ENCODE results near the gene FBXL4. TPM values are rescaled to one million over a fixed set of nuclear protein-coding genes. Genes with fewer than 3 reads are reported as not detected.
"Not testable (repeated sequence)": the region's sequence is repeated elsewhere in the genome, so short reads cannot be mapped to it uniquely, and the experiment has no call there.

Gene FBXL4
- total RNA-seq, 2 experiments from 2014 or later, result 9.0 to 9.5 TPM

GRCh38 chr6:98944168-98944567, 3.6 kb downstream of the FBXL4 start:
- Mint-ChIP-seq H3K27me3 (ENCODE audit: low read depth) (no peaks in the 10 kb centered on the region), H3K9me3 (ENCODE audit: insufficient read depth) (peaks cover 18% of the 10 kb centered on the region), H3K36me3 (ENCODE audit: low read depth) (peaks cover 43% of the 10 kb centered on the region), H3K27ac (no peak overlapping the region), H3K4me3 (no peak overlapping the region), H3K4me1 (ENCODE audit: low read depth) (peaks cover 18% of the 10 kb centered on the region)
- ATAC-seq, result no peak
- POLR2A ChIA-PET, result no interaction called here
- CTCF ChIA-PET, result no interaction called here
- DNase-seq, result no peak

- Mint-ChIP-seq H3K27me3 (ENCODE audit: low read depth) (no peaks in the 10 kb centered on the region), H3K36me3 (ENCODE audit: low read depth) (peaks cover 47% of the 10 kb centered on the region), H3K4me1 (ENCODE audit: low read depth) (peaks cover 25% of the 10 kb centered on the region), H3K4me3 (no peak overlapping the region), H3K27ac (no peak overlapping the region), H3K9me3 (ENCODE audit: insufficient read depth) (peaks cover 24% of the 10 kb centered on the region)
- DNase-seq, result no peak
- no peak for ATAC-seq
- ChIA-PET POLR2A (no interaction called here), CTCF (no interaction called here)
These were observed 5.4 kb downstream of the FBXL4 start for GRCh38 chr6:98942263-98942803.

DNA sequence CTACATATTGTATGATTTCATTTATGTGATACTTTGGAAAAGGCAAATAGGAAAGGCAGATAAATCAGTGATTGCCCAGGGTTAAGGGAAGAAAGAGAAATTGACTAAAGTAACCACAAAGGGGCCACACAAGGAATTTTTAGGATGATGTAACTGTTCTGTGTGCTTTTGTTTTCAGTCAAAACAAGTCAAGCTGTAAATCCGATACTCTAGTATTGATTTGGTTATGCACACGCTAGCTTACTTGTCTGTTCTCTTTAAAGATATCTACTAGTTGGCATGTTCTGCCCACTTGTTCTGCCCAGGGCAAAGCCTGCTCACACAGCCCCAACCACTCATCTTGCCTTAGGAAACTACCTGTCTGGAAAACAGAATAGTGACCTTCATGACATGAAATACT, 6.4 kb downstream of the FBXL4 start:
- Mint-ChIP-seq H3K27ac (no peak overlapping the region), H3K9me3 (ENCODE audit: insufficient read depth) (peaks cover 24% of the 10 kb centered on the region), H3K4me3 (no peak overlapping the region), H3K36me3 (ENCODE audit: low read depth) (peaks cover 43% of the 10 kb centered on the region), H3K4me1 (ENCODE audit: low read depth) (peaks cover 20% of the 10 kb centered on the region), H3K27me3 (ENCODE audit: low read depth) (no peaks in the 10 kb centered on the region)
- POLR2A ChIA-PET, result no interaction called here
- CTCF ChIA-PET, result no interaction called here
- no peak for DNase-seq
- no peak for ATAC-seq

- ChIA-PET CTCF (no interaction called here), POLR2A (no interaction called here)
- Mint-ChIP-seq H3K9me3 (ENCODE audit: insufficient read depth) (peaks cover 20% of the 10 kb centered on the region), H3K36me3 (ENCODE audit: low read depth) (peaks cover 44% of the 10 kb centered on the region), H3K4me3 (no peak overlapping the region), H3K4me1 (ENCODE audit: low read depth) (peaks cover 9% of the 10 kb centered on the region), H3K27ac (no peak overlapping the region), H3K27me3 (ENCODE audit: low read depth) (no peaks in the 10 kb centered on the region)
- DNase-seq (no peak), ATAC-seq (no peak)
These were observed 10.4 kb downstream of the FBXL4 start for GRCh38 chr6:98937351-98937750.

DNA sequence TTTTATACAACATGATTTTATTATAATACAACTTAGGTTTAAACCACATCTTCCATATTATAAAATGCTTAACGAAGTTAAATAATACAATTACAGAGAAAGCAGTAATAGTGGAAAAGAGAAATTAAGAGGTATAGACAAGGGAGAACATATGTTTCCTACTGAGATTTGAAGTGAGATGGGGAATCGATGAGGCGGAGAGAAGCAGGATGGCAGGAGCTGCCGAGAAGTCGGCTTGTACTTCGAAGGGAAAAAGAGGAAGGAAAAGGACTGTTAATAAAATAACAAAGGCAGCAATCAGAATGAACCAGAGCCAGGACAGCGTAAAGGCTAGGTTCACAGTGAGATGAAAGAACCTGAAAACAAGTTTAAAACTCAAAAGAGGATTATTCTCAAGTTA, 15.4 kb downstream of the FBXL4 start:
- POLR2A ChIA-PET, result no interaction called here
- ATAC-seq, result no peak
- peaks cover 26% of the 10 kb centered on the region for H3K36me3 Mint-ChIP-seq (ENCODE audit: low read depth)
- H3K27ac Mint-ChIP-seq, result no peak overlapping the region
- peaks cover 3% of the 10 kb centered on the region for H3K4me1 Mint-ChIP-seq (ENCODE audit: low read depth)
- no peak overlapping the region for H3K4me3 Mint-ChIP-seq
- no peaks in the 10 kb centered on the region for H3K27me3 Mint-ChIP-seq (ENCODE audit: low read depth)
- DNase-seq, result no peak
- CTCF ChIA-PET, result no interaction called here
- no peaks in the 10 kb centered on the region for H3K9me3 Mint-ChIP-seq (ENCODE audit: insufficient read depth)

DNA sequence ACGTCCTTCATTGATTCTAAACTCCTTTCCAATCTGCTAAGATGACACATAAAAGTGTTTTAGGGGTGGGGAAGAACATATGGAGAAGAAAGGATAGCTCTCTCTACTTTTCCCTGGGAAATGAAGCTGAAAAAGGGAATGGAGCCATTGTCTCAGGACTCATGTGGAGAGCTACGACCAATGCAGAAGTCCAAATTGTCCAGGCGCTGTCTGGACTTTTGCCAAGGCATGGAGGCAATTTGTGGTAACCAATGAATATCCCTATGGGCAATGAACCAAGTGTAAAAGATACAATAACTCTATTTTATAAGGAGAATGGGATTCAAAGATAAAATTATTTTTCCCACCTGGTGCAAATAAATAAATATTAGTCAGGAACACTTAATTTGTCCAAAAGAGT, 16.1 kb downstream of the FBXL4 start:
- peaks cover 3% of the 10 kb centered on the region for H3K4me1 Mint-ChIP-seq (ENCODE audit: low read depth)
- no peak for ATAC-seq
- H3K4me3 Mint-ChIP-seq, result no peak overlapping the region
- H3K27ac Mint-ChIP-seq, result no peak overlapping the region
- POLR2A ChIA-PET, result no interaction called here
- no peaks in the 10 kb centered on the region for H3K27me3 Mint-ChIP-seq (ENCODE audit: low read depth)
- no peak for DNase-seq
- peaks cover 28% of the 10 kb centered on the region for H3K36me3 Mint-ChIP-seq (ENCODE audit: low read depth)
- CTCF ChIA-PET, result interaction anchor here (0.6 kb wide), 1 partner anchor 221 kb away, joined by 3 read pairs; no protein-coding TSS in a partner anchor
- no peaks in the 10 kb centered on the region for H3K9me3 Mint-ChIP-seq (ENCODE audit: insufficient read depth)

DNA sequence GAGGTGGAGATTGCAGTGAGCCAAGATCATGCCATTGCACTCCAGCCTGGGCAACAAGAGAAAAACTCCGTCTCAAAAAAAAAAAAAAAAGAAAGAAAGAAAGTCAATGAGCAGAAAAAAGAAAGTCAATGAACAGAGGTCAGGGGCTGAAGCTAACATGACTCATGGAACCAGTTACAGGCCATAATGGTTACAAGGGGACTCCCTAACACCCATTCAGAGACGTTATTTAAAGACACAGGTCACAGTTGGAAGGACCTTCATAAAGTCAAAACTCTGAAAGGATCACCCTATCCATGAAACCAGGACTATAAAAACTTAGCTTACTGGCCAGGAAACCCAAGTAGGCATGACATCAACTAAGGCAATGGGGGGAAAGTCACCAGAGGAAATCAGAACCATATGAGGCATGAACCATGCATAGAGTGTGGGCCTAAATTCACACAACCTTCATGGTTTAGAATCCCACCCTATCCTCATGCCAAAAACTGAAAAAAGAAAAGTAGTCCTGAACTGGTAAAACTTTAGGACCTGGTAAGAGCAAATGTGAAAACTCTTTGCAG, 18.2 kb downstream of the FBXL4 start:
- H3K27me3 Mint-ChIP-seq (ENCODE audit: low read depth), result no peaks in the 10 kb centered on the region
- H3K4me3 Mint-ChIP-seq, result no peak overlapping the region
- no peaks in the 10 kb centered on the region for H3K9me3 Mint-ChIP-seq (ENCODE audit: insufficient read depth)
- ChIA-PET CTCF (no interaction called here), POLR2A (no interaction called here)
- ATAC-seq, result no peak
- no peak for DNase-seq
- H3K4me1 Mint-ChIP-seq (ENCODE audit: low read depth), result peaks cover 3% of the 10 kb centered on the region
- no peak overlapping the region for H3K27ac Mint-ChIP-seq
- H3K36me3 Mint-ChIP-seq (ENCODE audit: low read depth), result peaks cover 30% of the 10 kb centered on the region

DNA sequence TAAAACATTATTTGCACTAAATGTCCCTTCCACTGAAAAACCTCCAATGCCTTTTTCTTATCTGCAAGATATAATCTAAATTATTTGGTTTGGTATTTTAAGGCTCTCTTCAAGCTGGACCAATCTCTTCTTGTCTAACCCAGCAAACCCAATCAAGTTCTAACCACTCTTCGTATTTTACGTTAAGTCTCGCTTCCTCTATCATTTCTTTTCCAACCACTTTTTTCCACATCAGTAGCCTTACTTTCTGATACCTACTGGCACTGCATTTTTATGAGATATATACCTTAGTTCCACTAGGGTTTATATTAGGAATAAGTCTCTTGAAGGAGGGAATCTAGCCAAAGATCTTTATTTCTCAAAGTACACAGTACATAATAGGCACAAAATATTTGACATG, 19.1 kb downstream of the FBXL4 start:
- Mint-ChIP-seq H3K4me1 (ENCODE audit: low read depth) (peaks cover 3% of the 10 kb centered on the region), H3K4me3 (no peak overlapping the region), H3K36me3 (ENCODE audit: low read depth) (peaks cover 25% of the 10 kb centered on the region), H3K9me3 (ENCODE audit: insufficient read depth) (no peaks in the 10 kb centered on the region), H3K27ac (no peak overlapping the region), H3K27me3 (ENCODE audit: low read depth) (no peaks in the 10 kb centered on the region)
- DNase-seq (no peak), ATAC-seq (no peak)
- ChIA-PET POLR2A (no interaction called here), CTCF (no interaction called here)

- DNase-seq, result no peak
- ChIA-PET POLR2A (no interaction called here), CTCF (no interaction called here)
- no peak for ATAC-seq
- Mint-ChIP-seq H3K9me3 (ENCODE audit: insufficient read depth) (no peaks in the 10 kb centered on the region), H3K4me1 (ENCODE audit: low read depth) (peaks cover 3% of the 10 kb centered on the region), H3K36me3 (ENCODE audit: low read depth) (peaks cover 24% of the 10 kb centered on the region), H3K27me3 (ENCODE audit: low read depth) (no peaks in the 10 kb centered on the region), H3K4me3 (no peak overlapping the region), H3K27ac (no peak overlapping the region)
These were observed 20.2 kb downstream of the FBXL4 start for GRCh38 chr6:98927534-98927933.

DNA sequence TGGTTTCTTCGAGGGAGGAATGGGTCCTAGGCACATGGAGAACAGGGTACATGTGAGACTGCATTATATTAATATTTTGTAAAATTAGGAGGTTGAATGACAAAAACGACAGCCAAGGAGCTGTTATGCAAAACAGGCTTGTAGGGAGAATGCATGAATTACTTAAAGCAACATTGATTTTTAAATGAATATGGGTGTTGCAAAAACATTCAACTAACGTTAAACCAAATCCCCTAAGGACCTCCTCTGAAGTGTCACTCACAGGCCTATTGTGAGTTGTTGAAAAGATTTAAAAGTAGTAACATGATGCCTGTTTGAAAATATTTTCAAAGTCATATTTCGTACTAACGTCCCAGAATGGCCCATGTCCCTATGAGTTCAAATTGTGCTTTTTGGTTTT, 21.9 kb downstream of the FBXL4 start:
- CTCF ChIA-PET, result no interaction called here
- Mint-ChIP-seq H3K4me3 (no peak overlapping the region), H3K27me3 (ENCODE audit: low read depth) (no peaks in the 10 kb centered on the region), H3K36me3 (ENCODE audit: low read depth) (peaks cover 18% of the 10 kb centered on the region), H3K27ac (no peak overlapping the region), H3K9me3 (ENCODE audit: insufficient read depth) (no peaks in the 10 kb centered on the region), H3K4me1 (ENCODE audit: low read depth) (peaks cover 16% of the 10 kb centered on the region)
- DNase-seq (no peak), ATAC-seq (no peak)
- POLR2A ChIA-PET, result no interaction called here

GRCh38 chr6:98924647-98925046, 23.1 kb downstream of the FBXL4 start:
- no peaks in the 10 kb centered on the region for H3K27me3 Mint-ChIP-seq (ENCODE audit: low read depth)
- ATAC-seq (no peak), DNase-seq (no peak)
- no peaks in the 10 kb centered on the region for H3K9me3 Mint-ChIP-seq (ENCODE audit: insufficient read depth)
- peaks cover 14% of the 10 kb centered on the region for H3K4me1 Mint-ChIP-seq (ENCODE audit: low read depth)
- peaks cover 14% of the 10 kb centered on the region for H3K36me3 Mint-ChIP-seq (ENCODE audit: low read depth)
- POLR2A ChIA-PET, result no interaction called here
- CTCF ChIA-PET, result no interaction called here
- H3K27ac Mint-ChIP-seq, result no peak overlapping the region
- no peak overlapping the region for H3K4me3 Mint-ChIP-seq

DNA sequence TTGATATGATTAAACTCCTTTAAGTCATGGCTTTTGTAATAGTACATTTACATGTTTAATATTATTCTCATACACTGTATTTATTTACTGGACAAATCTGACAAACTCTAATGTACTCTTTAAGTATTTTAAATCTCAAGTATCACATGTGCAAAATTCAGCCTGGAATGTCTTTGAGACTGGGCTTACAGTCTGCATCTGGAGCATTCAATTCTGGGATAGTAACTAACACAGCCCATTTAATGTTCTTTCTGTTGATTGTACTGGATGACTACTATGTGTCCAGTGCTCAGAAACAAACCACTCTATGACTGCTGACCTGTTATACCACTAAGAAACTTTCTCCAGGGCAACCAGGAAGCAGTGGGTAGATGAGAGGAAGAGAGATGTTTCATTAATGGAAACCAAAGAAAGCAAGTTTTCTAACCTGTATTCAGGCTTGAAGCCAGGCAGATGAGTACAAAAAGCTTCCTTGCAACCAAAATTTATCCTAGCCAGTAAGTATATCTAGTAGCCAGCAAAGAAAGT, 26.8 kb downstream of the FBXL4 start:
- Mint-ChIP-seq H3K36me3 (ENCODE audit: low read depth) (peaks cover 10% of the 10 kb centered on the region), H3K4me1 (ENCODE audit: low read depth) (peaks cover 14% of the 10 kb centered on the region), H3K4me3 (no peak overlapping the region), H3K27me3 (ENCODE audit: low read depth) (no peaks in the 10 kb centered on the region), H3K27ac (no peak overlapping the region), H3K9me3 (ENCODE audit: insufficient read depth) (no peaks in the 10 kb centered on the region)
- CTCF ChIA-PET, result interaction anchor here (0.6 kb wide), 1 partner anchor 699 kb away, joined by 3 read pairs; no protein-coding TSS in a partner anchor
- DNase-seq (no peak), ATAC-seq (no peak)
- POLR2A ChIA-PET, result no interaction called here

- CTCF ChIA-PET, result not testable (repeated sequence)
- H3K36me3 Mint-ChIP-seq (ENCODE audit: low read depth), result peaks cover 42% of the 10 kb centered on the region
These were observed 36.8 kb downstream of the FBXL4 start for GRCh38 chr6:98910946-98911345.

More at GRCh38 chr6:98910946-98911345, 36.8 kb downstream of the FBXL4 start:
- peaks cover 19% of the 10 kb centered on the region for H3K9me3 Mint-ChIP-seq (ENCODE audit: insufficient read depth)
- H3K27me3 Mint-ChIP-seq (ENCODE audit: low read depth); DNase-seq; H3K4me3 Mint-ChIP-seq; H3K4me1 Mint-ChIP-seq (ENCODE audit: low read depth); H3K27ac Mint-ChIP-seq; POLR2A ChIA-PET; ATAC-seq: not testable (repeated sequence)

All from activated CD8-positive, alpha-beta T cell treated with anti-CD3 and anti-CD28 coated beads, Interleukin-2, amount 10 ng/mL, durations not matched to agents 7 days and 5 days (primary cell).